ENCODE results near the gene RPL35. TPM values are rescaled to one million over a fixed set of nuclear protein-coding genes. Genes with fewer than 3 reads are reported as not detected.
A peak's percentile ranks its signal among the peaks of the same experiment; 100 is the strongest.

RPL35 gene
- total RNA-seq (1,000 to 10,000 TPM; 1,702 to 1,766 TPM), polyA plus RNA-seq (1,000 to 10,000 TPM; 1,440 to 2,014 TPM)

- Histone ChIP-seq H3K4me1 (ENCODE audit: insufficient read depth, low read length) (peaks cover 26% of the 10 kb centered on the region), H3K36me3 (ENCODE audit: insufficient read depth, low read length) (peaks cover 45% of the 10 kb centered on the region), H3K27ac (ENCODE audit: low read depth, low read length) (peak within 1 kb of the TSS; percentile 95), H3K4me3 (ENCODE audit: low read length in 2 of 2) (peak within 1 kb of the TSS; percentile 78 to 84), H3K27me3 (ENCODE audit: insufficient read depth, low read length) (no peaks in the 10 kb centered on the region), H3K9me3 (ENCODE audit: control insufficient read depth in 1 of 2, low read length in 2 of 2) (no peaks in the 10 kb centered on the region)
- no peaks in the 10 kb centered on the region for H3K9me3 Mint-ChIP-seq
- H3K36me3 Mint-ChIP-seq: peaks cover 21 to 47% of the 10 kb centered on the region in 2 donors
- ChIA-PET POLR2A (ENCODE audit: partially characterized antibody) (interaction anchor here (0.7 to 7.2 kb wide), 20 partner anchors 9 to 400 kb away, joined by 3 to 74 read pairs (median 4); partner anchors contain the start of genes GAPVD1, GOLGA1, HSPA5 and NR6A1), CTCF (ENCODE audit: partially characterized antibody) (interaction anchor here (1.0 to 3.6 kb wide), 9 partner anchors 8 to 282 kb away, joined by 3 to 36 read pairs (median 7); partner anchors contain the start of genes NR6A1, SCAI and WDR38)
- peak within 1 kb of the TSS; percentile 92 to 99 (median 98) for H3K27ac Mint-ChIP-seq
- H3K27me3 Mint-ChIP-seq: no peaks in the 10 kb centered on the region
- DNase-seq: peak; percentile 95 to 96 (median 95)
- H3K4me1 Mint-ChIP-seq: peaks cover 20 to 41% (median 29%) of the 10 kb centered on the region in 4 donors
- intact Hi-C loops (cut with micrococcal nuclease): loop anchor here (1.0 to 2.0 kb wide), 6 partner anchors 8 to 400 kb away; partner anchors contain the start of genes GAPVD1, GOLGA1, HSPA5 and NR6A1
- peak within 1 kb of the TSS; percentile 91 to 100 (median 96) for H3K4me3 Mint-ChIP-seq
Observed at GRCh38 chr9:124861342-124862229, at the start of gene RPL35, which contains the start of gene ARPC5L. Gene RPL35, minus strand, starts transcription at chr9:124861957. Its CDS starts 45 bp downstream, at chr9:124861912. Gene ARPC5L, plus strand, starts transcription at chr9:124862130. Its CDS starts 7,161 bp downstream, at chr9:124869291.

- no peaks in the 10 kb centered on the region for H3K9me3 ChIP-seq (ENCODE audit: control insufficient read depth in 1 of 2, low read length in 2 of 2)
- Mint-ChIP-seq H3K27me3 (no peaks in the 10 kb centered on the region), H3K36me3 (peaks cover 40 to 54% of the 10 kb centered on the region in 2 donors), H3K4me1 (peaks cover 0 to 5% (median 0%) of the 10 kb centered on the region in 4 donors), H3K27ac (peak overlapping the region in 4 of 7 donors; percentile 2 to 78 (median 17)), H3K9me3 (no peaks in the 10 kb centered on the region), H3K4me3 (no peak overlapping the region)
- H3K27ac ChIP-seq (ENCODE audit: low read depth, low read length): no peak overlapping the region
- no peaks in the 10 kb centered on the region for H3K4me1 ChIP-seq (ENCODE audit: insufficient read depth, low read length)
- peaks cover 24% of the 10 kb centered on the region for H3K36me3 ChIP-seq (ENCODE audit: insufficient read depth, low read length)
- no peak overlapping the region for H3K4me3 ChIP-seq (ENCODE audit: low read length in 2 of 2)
- POLR2A ChIA-PET (ENCODE audit: partially characterized antibody): no interaction called here
- intact Hi-C loops (cut with micrococcal nuclease): no loop called here
- CTCF ChIA-PET (ENCODE audit: partially characterized antibody): no interaction called here
- DNase-seq: no peak
- H3K27me3 ChIP-seq (ENCODE audit: insufficient read depth, low read length): no peaks in the 10 kb centered on the region
Observed at GRCh38 chr9:124908098-124908497, 46.3 kb upstream of the RPL35 start.

GRCh38 chr9:124906966-124907365, 45.2 kb upstream of the RPL35 start:
- DNase-seq: no peak
- intact Hi-C loops (cut with micrococcal nuclease): no loop called here
- Histone ChIP-seq H3K36me3 (ENCODE audit: insufficient read depth, low read length) (peaks cover 17% of the 10 kb centered on the region), H3K27ac (ENCODE audit: low read depth, low read length) (no peak overlapping the region), H3K9me3 (ENCODE audit: control insufficient read depth in 1 of 2, low read length in 2 of 2) (no peaks in the 10 kb centered on the region), H3K4me1 (ENCODE audit: insufficient read depth, low read length) (no peaks in the 10 kb centered on the region), H3K4me3 (ENCODE audit: low read length in 2 of 2) (no peak overlapping the region), H3K27me3 (ENCODE audit: insufficient read depth, low read length) (no peaks in the 10 kb centered on the region)
- Mint-ChIP-seq H3K4me1 (peaks cover 0 to 4% (median 0%) of the 10 kb centered on the region in 4 donors), H3K27ac (no peak overlapping the region), H3K9me3 (no peaks in the 10 kb centered on the region), H3K4me3 (no peak overlapping the region), H3K27me3 (no peaks in the 10 kb centered on the region), H3K36me3 (peaks cover 40 to 50% of the 10 kb centered on the region in 2 donors)
- ChIA-PET POLR2A (ENCODE audit: partially characterized antibody) (no interaction called here), CTCF (ENCODE audit: partially characterized antibody) (no interaction called here)

DNA sequence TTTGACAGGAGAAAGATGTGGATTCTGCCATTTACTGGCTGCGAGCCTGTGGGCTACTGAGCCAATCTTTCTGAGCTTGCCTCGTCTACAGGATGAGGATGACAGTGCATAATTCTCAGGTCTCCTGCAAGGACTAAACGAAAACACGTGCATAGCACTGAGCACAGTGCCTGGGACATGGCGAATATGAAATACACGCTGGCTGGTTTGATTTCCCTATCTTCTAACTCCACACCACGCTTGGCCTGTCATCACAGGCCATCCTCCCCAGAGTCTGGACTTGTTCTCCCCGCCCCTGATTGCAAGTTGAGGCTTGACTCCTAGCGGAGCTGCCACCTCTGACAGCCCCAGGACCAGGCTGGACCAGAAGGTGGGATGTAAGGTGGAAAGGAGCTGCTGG, 38.1 kb upstream of the RPL35 start:
- H3K4me1 ChIP-seq (ENCODE audit: insufficient read depth, low read length): no peaks in the 10 kb centered on the region
- Mint-ChIP-seq H3K4me3 (no peak overlapping the region), H3K4me1 (peaks cover 7 to 11% (median 8%) of the 10 kb centered on the region in 4 donors), H3K36me3 (peaks cover 46 to 55% of the 10 kb centered on the region in 2 donors), H3K27me3 (no peaks in the 10 kb centered on the region), H3K27ac (no peak overlapping the region), H3K9me3 (peaks cover 0 to 1% (median 0%) of the 10 kb centered on the region in 8 donors)
- CTCF ChIA-PET (ENCODE audit: partially characterized antibody): no interaction called here
- no peak overlapping the region for H3K4me3 ChIP-seq (ENCODE audit: low read length in 2 of 2)
- H3K9me3 ChIP-seq (ENCODE audit: control insufficient read depth in 1 of 2, low read length in 2 of 2): no peaks in the 10 kb centered on the region
- DNase-seq: no peak
- H3K27ac ChIP-seq (ENCODE audit: low read depth, low read length): no peak overlapping the region
- POLR2A ChIA-PET (ENCODE audit: partially characterized antibody): interaction anchor here (0.7 kb wide), 1 partner anchor 227 kb away, joined by 3 read pairs; no protein-coding TSS in a partner anchor
- intact Hi-C loops (cut with micrococcal nuclease): no loop called here
- peaks cover 11% of the 10 kb centered on the region for H3K36me3 ChIP-seq (ENCODE audit: insufficient read depth, low read length)
- H3K27me3 ChIP-seq (ENCODE audit: insufficient read depth, low read length): no peaks in the 10 kb centered on the region

- H3K27ac Mint-ChIP-seq: no peak overlapping the region
- H3K9me3 Mint-ChIP-seq: peaks cover 0 to 3% (median 0%) of the 10 kb centered on the region in 8 donors
- H3K27me3 ChIP-seq (ENCODE audit: insufficient read depth, low read length): no peaks in the 10 kb centered on the region
- H3K4me1 ChIP-seq (ENCODE audit: insufficient read depth, low read length): no peaks in the 10 kb centered on the region
- peaks cover 7 to 16% (median 13%) of the 10 kb centered on the region in 4 donors for H3K4me1 Mint-ChIP-seq
- no peak overlapping the region for H3K4me3 Mint-ChIP-seq
- peaks cover 20% of the 10 kb centered on the region for H3K36me3 ChIP-seq (ENCODE audit: insufficient read depth, low read length)
- CTCF ChIA-PET (ENCODE audit: partially characterized antibody): no interaction called here
- no peaks in the 10 kb centered on the region for H3K27me3 Mint-ChIP-seq
- POLR2A ChIA-PET (ENCODE audit: partially characterized antibody): no interaction called here
- H3K4me3 ChIP-seq (ENCODE audit: low read length in 2 of 2): no peak overlapping the region
- no peak overlapping the region for H3K27ac ChIP-seq (ENCODE audit: low read depth, low read length)
- no peaks in the 10 kb centered on the region for H3K9me3 ChIP-seq (ENCODE audit: control insufficient read depth in 1 of 2, low read length in 2 of 2)
- peaks cover 52 to 60% of the 10 kb centered on the region in 2 donors for H3K36me3 Mint-ChIP-seq
- intact Hi-C loops (cut with micrococcal nuclease): no loop called here
- DNase-seq: no peak
Observed at GRCh38 chr9:124897570-124898460, 36.1 kb upstream of the RPL35 start.

GRCh38 chr9:124894741-124895170, 33.0 kb upstream of the RPL35 start:
- Histone ChIP-seq H3K36me3 (ENCODE audit: insufficient read depth, low read length) (peaks cover 35% of the 10 kb centered on the region), H3K9me3 (ENCODE audit: control insufficient read depth in 1 of 2, low read length in 2 of 2) (no peaks in the 10 kb centered on the region), H3K27ac (ENCODE audit: low read depth, low read length) (no peak overlapping the region), H3K4me3 (ENCODE audit: low read length in 2 of 2) (no peak overlapping the region), H3K27me3 (ENCODE audit: insufficient read depth, low read length) (no peaks in the 10 kb centered on the region), H3K4me1 (ENCODE audit: insufficient read depth, low read length) (no peaks in the 10 kb centered on the region)
- Mint-ChIP-seq H3K36me3 (peaks cover 60 to 65% of the 10 kb centered on the region in 2 donors), H3K4me1 (peaks cover 7 to 16% (median 13%) of the 10 kb centered on the region in 4 donors), H3K9me3 (peaks cover 0 to 3% (median 0%) of the 10 kb centered on the region in 8 donors), H3K27me3 (no peaks in the 10 kb centered on the region), H3K4me3 (peak overlapping the region in 3 of 8 donors; percentile 12 to 69 (median 25)), H3K27ac (peak overlapping the region; percentile 40 to 90 (median 72))
- DNase-seq: peak; percentile 51 to 61 (median 58)
- CTCF ChIA-PET (ENCODE audit: partially characterized antibody): interaction anchor here (0.9 to 5.4 kb wide), 3 partner anchors 9 to 41 kb away, joined by 3 to 27 read pairs (median 3); partner anchors contain the start of gene WDR38
- POLR2A ChIA-PET (ENCODE audit: partially characterized antibody): interaction anchor here (1.1 to 2.1 kb wide), 3 partner anchors 25 to 34 kb away, joined by 3 to 8 read pairs (median 4); partner anchors contain the start of genes ARPC5L and RPL35
- intact Hi-C loops (cut with micrococcal nuclease): loop anchor here (1.0 to 5.0 kb wide), 3 partner anchors 41 to 478 kb away; partner anchors contain the start of gene WDR38
